Retina (tissue), 1 donor: Measurements from ENCODE around the gene RHBDL2.
"Not testable (repeated sequence)": the region's sequence is repeated elsewhere in the genome, so short reads cannot be mapped to it uniquely, and the experiment has no call there.

Experiments used
- DNase-seq: peaks from one replicate; pipeline ENCODE4 v3.0.0-alpha.2; 2016

The RHBDL2 gene

GRCh38 chr1:38941527-38942019 is at the start of gene RHBDL2:
TSS of gene RHBDL2 (minus strand) at chr1:38941830. CDS start at chr1:38919212, 22,618 bp downstream.
- no peak for DNase-seq

- DNase-seq: peak; percentile 98
Measured at GRCh38 chr1:38990738-38991637, 49.4 kb upstream of the RHBDL2 start, which contains the start of gene AKIRIN1. TSS of gene AKIRIN1 (plus strand) at chr1:38991276. CDS start at chr1:38991381, 105 bp downstream.

DNA sequence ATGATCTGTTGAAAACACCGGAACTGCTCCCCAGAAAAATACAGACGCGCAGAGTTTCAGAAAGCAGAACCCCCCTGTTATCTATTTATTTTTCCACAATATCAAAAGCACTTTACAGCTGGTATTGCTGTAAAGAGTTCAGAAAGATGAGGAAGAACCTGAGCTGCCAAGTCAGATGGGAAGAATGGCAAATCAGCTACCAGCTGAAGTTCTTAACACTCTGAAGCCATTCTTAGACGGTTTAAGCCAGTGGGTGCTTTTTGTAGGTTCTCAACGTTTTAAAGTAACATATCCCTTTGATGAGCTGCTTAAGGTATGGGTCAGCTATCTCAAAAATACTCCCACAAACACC is 48.7 kb upstream of the RHBDL2 start:
- no peak for DNase-seq

DNA sequence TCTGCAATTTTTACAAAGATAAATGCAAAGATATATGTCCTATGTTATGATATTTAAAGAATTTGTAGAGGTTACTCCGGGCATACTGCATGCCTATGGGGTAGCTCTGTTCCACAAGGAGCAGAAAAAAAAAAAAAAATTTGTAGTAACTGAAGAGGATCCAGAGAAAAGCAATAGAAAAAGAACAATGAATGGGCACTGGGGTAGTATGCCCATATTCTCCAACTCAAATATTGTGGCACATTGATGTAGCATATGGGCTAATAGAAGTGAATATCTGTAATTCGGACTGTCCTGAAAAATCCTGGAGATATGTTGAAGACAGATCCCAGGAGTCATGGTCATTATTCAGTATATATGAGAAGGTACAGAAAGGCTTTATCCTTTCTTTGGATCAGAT is 48.3 kb upstream of the RHBDL2 start:
- DNase-seq: no peak

GRCh38 chr1:38979380-38979779 is 37.8 kb upstream of the RHBDL2 start:
- DNase-seq: not testable (repeated sequence)

GRCh38 chr1:38978245-38978542 is 36.6 kb upstream of the RHBDL2 start:
- not testable (repeated sequence) for DNase-seq

GRCh38 chr1:38977399-38978244 is 36.0 kb upstream of the RHBDL2 start:
- not testable (repeated sequence) for DNase-seq

GRCh38 chr1:38973659-38974437 is 32.2 kb upstream of the RHBDL2 start:
- DNase-seq: no peak

DNA sequence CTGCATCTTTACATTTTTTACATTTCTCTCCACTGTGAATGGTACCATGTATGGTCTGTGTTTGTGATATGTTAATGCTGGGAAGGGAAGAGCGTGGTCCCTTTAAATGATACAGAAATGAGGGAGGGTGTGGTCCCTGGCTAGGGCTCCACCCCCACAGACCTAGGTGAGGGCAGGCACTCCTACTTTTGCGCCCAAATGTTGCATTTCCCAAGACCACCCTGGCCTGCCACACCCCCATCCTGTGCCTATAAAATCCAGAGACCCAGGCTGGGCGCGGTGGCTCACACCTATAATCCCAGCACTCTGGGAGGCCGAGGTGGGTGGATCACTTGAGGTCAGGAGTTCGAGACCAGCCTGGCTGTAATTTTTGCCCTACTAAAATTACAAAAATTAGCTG is 31.5 kb upstream of the RHBDL2 start:
- DNase-seq: not testable (repeated sequence)

GRCh38 chr1:38964140-38964548 is 22.5 kb upstream of the RHBDL2 start:
- no peak for DNase-seq

DNA sequence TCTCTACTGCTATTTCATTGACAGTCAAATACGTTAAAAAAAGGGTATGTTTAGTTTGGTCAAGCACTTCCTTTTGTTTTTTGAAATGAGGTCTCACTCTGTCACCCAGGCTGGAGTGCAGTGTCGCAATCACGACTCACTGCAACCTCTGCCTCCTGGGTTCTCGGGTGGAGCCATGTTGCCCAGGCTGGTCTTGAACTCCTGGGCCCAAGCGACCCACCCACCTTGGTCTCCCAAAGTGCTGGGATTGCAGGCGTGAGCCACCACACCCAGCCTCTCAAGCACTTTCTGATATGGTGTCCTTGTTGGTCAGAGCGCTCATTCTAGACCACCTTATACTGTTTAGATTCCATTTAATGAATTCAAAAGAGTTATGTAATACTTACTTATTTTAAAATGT is 20.9 kb upstream of the RHBDL2 start:
- no peak for DNase-seq

- DNase-seq: no peak
Measured at GRCh38 chr1:38962113-38962512, 20.5 kb upstream of the RHBDL2 start.

GRCh38 chr1:38958967-38959366 is 17.3 kb upstream of the RHBDL2 start:
- no peak for DNase-seq

DNA sequence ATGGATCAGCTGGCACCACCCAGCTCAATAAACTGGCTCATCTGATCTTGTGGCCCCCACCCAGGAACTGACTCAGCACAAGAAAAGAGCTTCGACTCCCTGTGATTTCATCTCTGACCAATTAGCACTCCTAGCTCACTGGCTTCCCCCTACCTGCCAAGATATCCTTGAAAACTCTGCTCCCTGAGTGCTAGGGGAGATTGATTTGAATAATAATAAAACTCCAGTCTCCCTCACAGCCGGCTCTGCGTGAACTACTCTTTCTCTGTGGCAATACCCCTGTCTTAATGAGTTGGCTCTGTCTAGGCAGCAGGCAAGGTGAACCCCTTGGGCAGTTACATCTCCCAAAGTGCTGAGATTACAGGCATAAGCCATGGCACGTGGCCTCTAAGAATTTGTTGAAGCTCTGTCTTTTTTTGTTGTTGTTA is 11.8 kb upstream of the RHBDL2 start:
- DNase-seq: no peak

GRCh38 chr1:38950553-38950952 is 8.9 kb upstream of the RHBDL2 start:
- DNase-seq: no peak

- no peak for DNase-seq
Measured at GRCh38 chr1:38944547-38944946, 2.9 kb upstream of the RHBDL2 start.

GRCh38 chr1:38942664-38943428 is 1.2 kb upstream of the RHBDL2 start:
- DNase-seq: no peak

DNA sequence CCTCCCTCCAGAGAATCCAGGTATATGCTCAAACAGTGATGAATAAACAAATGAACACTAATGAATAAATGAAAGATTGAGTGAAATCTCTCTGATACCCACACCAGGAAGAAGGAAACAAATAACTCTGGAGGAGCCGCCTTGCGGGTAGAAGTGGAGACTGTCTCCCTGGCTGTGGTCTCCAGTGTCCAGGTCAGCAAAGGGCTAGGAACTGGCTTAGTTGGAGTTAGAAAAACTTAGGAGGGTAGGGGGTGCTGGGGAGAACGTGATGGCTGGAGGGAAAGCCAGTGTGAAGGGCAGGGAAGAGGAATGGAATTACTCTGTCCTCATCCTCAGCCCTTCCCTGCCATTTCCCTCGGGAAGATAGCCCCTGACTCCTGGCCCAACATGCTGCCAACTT is 537 bp downstream of the RHBDL2 start:
- DNase-seq: no peak

- DNase-seq: no peak
Measured at GRCh38 chr1:38940339-38941047, 1.1 kb downstream of the RHBDL2 start.

- DNase-seq: no peak
Measured at GRCh38 chr1:38938722-38939260, 2.8 kb downstream of the RHBDL2 start.

GRCh38 chr1:38932571-38932970 is 9.1 kb downstream of the RHBDL2 start:
- no peak for DNase-seq
